HUES64 (cell line): ENCODE results near the gene MPZ.
"Not testable (repeated sequence)": the region's sequence is repeated elsewhere in the genome, so short reads cannot be mapped to it uniquely, and the experiment has no call there.

Experiments used
- H3K27ac ChIP-seq: 2 replicates; pipeline ENCODE4 v1.7.0; 2013; ENCODE audit warnings: low read depth, low read length, inconsistent platforms
- H3K27me3 ChIP-seq: 2 replicates; pipeline ENCODE4 v1.6.1; 2013; ENCODE audit warnings: mild to moderate bottlenecking, low read length; ENCODE audit not compliant: insufficient read depth
- H3K36me3 ChIP-seq: 2 replicates; pipeline ENCODE4 v1.6.1; 2013; ENCODE audit warnings: mild to moderate bottlenecking, low read length; ENCODE audit not compliant: insufficient read depth
- H3K4me1 ChIP-seq: 2 replicates; pipeline ENCODE4 v1.6.1; 2013; ENCODE audit warnings: mild to moderate bottlenecking, low read length, moderate library complexity; ENCODE audit not compliant: insufficient read depth
- H3K4me3 ChIP-seq: 2 replicates; pipeline ENCODE4 v1.5.1; 2013; ENCODE audit warnings: mild to moderate bottlenecking, low read length, moderate library complexity
- H3K9ac ChIP-seq: 2 replicates; pipeline ENCODE4 v1.6.1; 2013; ENCODE audit warnings: mild to moderate bottlenecking, low read depth, low read length
- H3K9me3 ChIP-seq: 2 replicates; pipeline ENCODE4 v1.6.1; 2013; ENCODE audit warnings: low read depth, low read length; ENCODE audit not compliant: insufficient read depth
- WGBS: fragments of 150-250, 120-280 bp; methylation state at CpG from one replicate; pipeline ENCODE4 v1.1.7; 2013; ENCODE audit warnings: missing lambda C conversion rate; 5-methylcytosine and 5-hydroxymethylcytosine counted together

Gene MPZ

DNA sequence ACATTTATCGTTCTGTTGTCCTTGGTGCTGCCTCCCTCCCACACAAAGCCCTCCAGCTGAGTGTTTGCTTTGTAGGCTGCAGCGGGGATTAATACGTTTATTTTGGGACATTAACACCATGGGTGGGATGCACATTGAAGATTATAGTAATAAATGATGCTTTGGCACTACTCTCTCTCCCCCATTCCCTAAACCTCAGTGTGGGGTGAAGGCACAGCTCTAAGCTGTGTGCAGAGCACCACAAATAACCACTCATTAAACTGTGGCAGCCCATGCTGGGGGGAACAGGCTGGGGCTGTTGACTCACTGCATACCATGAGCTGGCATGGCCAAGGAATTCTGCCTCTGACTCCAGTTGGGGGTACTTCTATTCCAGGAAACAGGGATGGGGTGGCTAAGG, 43.6 kb downstream of the MPZ start:
- 60% methylated on average over 2 of the region's 3 CpGs for WGBS
- H3K27ac ChIP-seq: no peak overlapping the region
- H3K4me1 ChIP-seq: peaks cover 15% of the 10 kb centered on the region
- H3K27me3 ChIP-seq: peaks cover 8% of the 10 kb centered on the region; the same call in 1 of the 2 replicates
- no peaks in the 10 kb centered on the region for H3K36me3 ChIP-seq
- H3K9me3 ChIP-seq: no peaks in the 10 kb centered on the region
- no peak overlapping the region for H3K4me3 ChIP-seq
- no peak overlapping the region for H3K9ac ChIP-seq

GRCh38 chr1:161265305-161265704, 44.5 kb downstream of the MPZ start:
- WGBS: 88% methylated on average over 5 of the region's 5 CpGs
- H3K4me3 ChIP-seq: no peak overlapping the region
- no peaks in the 10 kb centered on the region for H3K36me3 ChIP-seq
- H3K27ac ChIP-seq: no peak overlapping the region
- no peaks in the 10 kb centered on the region for H3K9me3 ChIP-seq
- H3K4me1 ChIP-seq: peaks cover 21% of the 10 kb centered on the region
- H3K9ac ChIP-seq: no peak overlapping the region
- peaks cover 17% of the 10 kb centered on the region for H3K27me3 ChIP-seq

GRCh38 chr1:161261261-161262235, 48.2 kb downstream of the MPZ start:
- no peaks in the 10 kb centered on the region for H3K36me3 ChIP-seq
- no peak overlapping the region for H3K27ac ChIP-seq
- peaks cover 11% of the 10 kb centered on the region for H3K9me3 ChIP-seq
- H3K4me1 ChIP-seq: peaks cover 12% of the 10 kb centered on the region
- H3K27me3 ChIP-seq: peaks cover 44% of the 10 kb centered on the region
- WGBS: 76% methylated on average over 6 of the region's 12 CpGs
- H3K9ac ChIP-seq: no peak overlapping the region
- H3K4me3 ChIP-seq: no peak overlapping the region

GRCh38 chr1:161260376-161261260, 49.1 kb downstream of the MPZ start:
- H3K27me3 ChIP-seq: peaks cover 44% of the 10 kb centered on the region
- H3K4me3 ChIP-seq: no peak overlapping the region
- no peak overlapping the region for H3K27ac ChIP-seq
- no peaks in the 10 kb centered on the region for H3K36me3 ChIP-seq
- 57% methylated on average over 7 of the region's 9 CpGs for WGBS
- peaks cover 11% of the 10 kb centered on the region for H3K9me3 ChIP-seq
- H3K9ac ChIP-seq: no peak overlapping the region
- peaks cover 6% of the 10 kb centered on the region for H3K4me1 ChIP-seq

GRCh38 chr1:161259765-161260164, 50.0 kb downstream of the MPZ start:
- WGBS: 100% methylated on average over 1 of the region's 1 CpG
- Histone ChIP-seq H3K36me3 (no peaks in the 10 kb centered on the region), H3K27me3 (peaks cover 44% of the 10 kb centered on the region), H3K9me3 (peaks cover 11% of the 10 kb centered on the region), H3K4me1 (peaks cover 6% of the 10 kb centered on the region), H3K4me3 (no peak overlapping the region), H3K27ac (no peak overlapping the region), H3K9ac (no peak overlapping the region)

DNA sequence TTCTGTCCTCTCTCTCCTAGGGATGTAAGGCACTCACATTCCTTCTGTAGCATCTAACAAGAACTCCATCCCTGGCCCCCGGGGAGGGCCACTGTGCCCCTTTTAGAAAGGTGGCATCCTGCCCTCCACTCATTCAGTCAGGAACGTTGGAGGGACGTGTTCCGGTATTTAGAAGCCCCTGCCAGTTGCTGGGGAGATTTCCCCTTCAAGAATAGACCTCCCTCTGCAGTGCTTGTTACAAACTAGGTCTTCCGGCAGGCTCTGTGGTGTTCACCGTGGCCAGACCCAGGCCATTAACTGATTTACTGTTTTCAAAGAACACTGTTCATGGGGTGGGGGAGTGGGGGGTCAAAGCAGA, 50.4 kb downstream of the MPZ start:
- Histone ChIP-seq H3K9me3 (peaks cover 11% of the 10 kb centered on the region), H3K27ac (no peak overlapping the region), H3K9ac (no peak overlapping the region), H3K4me1 (peaks cover 6% of the 10 kb centered on the region), H3K36me3 (no peaks in the 10 kb centered on the region), H3K27me3 (peaks cover 44% of the 10 kb centered on the region), H3K4me3 (peak overlapping the region; percentile 57)
- 41% methylated on average over 6 of the region's 6 CpGs for WGBS

DNA sequence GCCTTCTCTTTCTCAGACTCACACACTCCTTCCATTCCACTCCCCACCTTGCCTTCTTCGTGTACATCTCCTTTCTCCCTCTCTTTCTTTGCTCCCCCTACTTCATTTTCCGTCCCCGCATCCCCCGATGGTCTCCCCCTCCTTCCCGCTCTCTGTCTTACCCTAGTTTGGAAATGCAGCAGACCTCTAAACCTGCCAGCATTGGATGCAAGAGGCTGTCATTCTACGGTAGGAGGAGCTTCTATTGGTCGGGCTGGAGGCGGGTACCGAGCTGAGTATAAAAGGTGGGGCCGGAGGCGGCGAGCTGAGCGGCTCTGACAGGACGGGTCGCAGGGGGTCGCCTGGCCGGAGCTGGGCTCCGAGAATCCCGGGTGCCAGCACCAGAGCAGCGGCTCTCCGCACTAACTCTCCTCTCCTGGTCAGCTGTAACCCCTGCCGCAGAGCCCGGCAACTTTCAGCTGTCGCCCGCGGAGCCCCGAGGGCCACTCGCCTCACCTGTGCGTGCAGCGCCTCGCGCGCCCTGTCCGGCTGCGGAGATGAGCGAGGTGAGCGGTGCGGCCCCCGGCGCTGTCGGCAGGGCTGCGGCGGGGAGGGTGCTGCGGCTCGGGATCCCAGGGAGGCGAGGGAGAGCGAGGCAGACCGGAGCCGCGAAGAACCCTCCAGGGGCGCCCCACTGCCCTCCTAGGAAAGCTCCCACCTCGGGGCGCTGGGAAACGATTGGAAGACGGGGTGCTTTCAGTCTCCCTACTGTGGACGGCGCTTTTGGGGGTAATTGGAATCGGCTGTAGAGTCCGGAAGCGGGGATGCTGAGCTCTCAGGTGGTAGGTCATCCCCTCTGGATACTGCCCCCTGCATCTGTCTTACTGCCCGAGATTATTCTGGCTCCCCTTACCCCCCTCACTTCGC, 51.1 kb downstream of the MPZ start, which contains the start of gene PCP4L1:
TSS of gene PCP4L1 (plus strand) at position 307 of the 906 bp plus-strand sequence. CDS start at position 537, 230 bp downstream.
- peaks cover 44% of the 10 kb centered on the region for H3K27me3 ChIP-seq
- H3K9ac ChIP-seq: no peak within 1 kb of the TSS
- peaks cover 6% of the 10 kb centered on the region for H3K4me1 ChIP-seq
- no peaks in the 10 kb centered on the region for H3K36me3 ChIP-seq
- no peak within 1 kb of the TSS for H3K27ac ChIP-seq
- H3K9me3 ChIP-seq: peaks cover 11% of the 10 kb centered on the region
- H3K4me3 ChIP-seq: peak within 1 kb of the TSS; percentile 57
- 3% methylated on average over 62 of the region's 62 CpGs for WGBS

- H3K9ac ChIP-seq, H3K4me1 ChIP-seq, H3K4me3 ChIP-seq, H3K27ac ChIP-seq, H3K36me3 ChIP-seq: not testable (repeated sequence)
- 92% methylated on average over 5 of the region's 5 CpGs for WGBS
- peaks cover 44% of the 10 kb centered on the region for H3K27me3 ChIP-seq
- peaks cover 11% of the 10 kb centered on the region for H3K9me3 ChIP-seq
Measured at GRCh38 chr1:161257109-161257508, 52.7 kb downstream of the MPZ start.

DNA sequence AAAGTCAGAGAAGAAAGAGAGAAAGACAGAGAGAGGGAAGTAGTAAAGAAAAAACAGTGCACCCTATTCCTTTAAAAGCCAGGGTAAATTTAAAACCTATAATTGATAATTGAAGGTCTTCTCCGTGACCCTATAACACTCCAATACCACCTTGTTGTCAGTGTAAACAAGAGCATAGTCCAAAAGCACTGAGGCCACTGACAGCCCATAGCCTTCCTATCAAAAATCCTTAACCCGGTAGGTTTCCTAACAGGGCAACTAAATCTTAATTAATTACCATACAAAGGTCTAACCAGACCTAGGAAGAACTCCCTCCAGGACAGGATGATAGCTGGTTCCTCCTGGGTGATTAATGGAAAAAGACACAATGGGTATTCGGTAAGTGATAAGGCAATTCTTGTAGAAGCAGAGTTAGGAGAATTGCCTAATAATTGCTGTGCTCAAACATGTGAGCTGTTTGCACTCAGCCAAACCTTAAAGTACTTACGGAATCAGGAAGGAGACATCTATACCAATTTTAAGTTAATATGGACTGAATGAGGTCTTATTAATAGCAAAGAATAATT, 53.7 kb downstream of the MPZ start:
- H3K27ac ChIP-seq, H3K9ac ChIP-seq, H3K4me1 ChIP-seq, H3K36me3 ChIP-seq, H3K4me3 ChIP-seq: not testable (repeated sequence)
- Histone ChIP-seq H3K27me3 (peaks cover 35% of the 10 kb centered on the region), H3K9me3 (peaks cover 11% of the 10 kb centered on the region)
- 81% methylated on average over 3 of the region's 4 CpGs for WGBS

DNA sequence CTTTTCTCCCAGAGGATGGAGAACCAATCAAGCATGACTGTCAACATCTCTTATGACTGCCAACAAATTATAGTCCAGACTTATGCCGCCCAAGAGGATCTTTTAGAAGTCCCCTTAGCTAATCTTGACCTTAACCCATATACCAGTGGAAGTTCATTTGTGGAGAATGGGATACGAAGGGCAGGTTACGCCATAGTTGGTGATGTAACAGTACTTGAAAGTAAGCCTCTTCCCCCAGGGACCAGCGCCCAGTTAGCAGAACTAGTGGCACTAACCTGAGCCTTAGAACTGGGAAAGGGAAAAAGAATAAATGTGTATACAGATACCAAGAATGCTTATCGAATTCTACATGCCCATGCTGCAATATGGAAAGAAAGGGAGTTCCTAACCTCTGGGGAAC, 54.5 kb downstream of the MPZ start:
- H3K27ac ChIP-seq, H3K9ac ChIP-seq, H3K4me1 ChIP-seq, H3K4me3 ChIP-seq, H3K36me3 ChIP-seq: not testable (repeated sequence)
- peaks cover 11% of the 10 kb centered on the region for H3K9me3 ChIP-seq
- WGBS: 94% methylated on average over 5 of the region's 5 CpGs
- peaks cover 27% of the 10 kb centered on the region for H3K27me3 ChIP-seq
